Stimulated activated CD8-positive, alpha-beta memory T cell treated with anti-CD3 and anti-CD28 coated beads, Interleukin-12 subunit alpha, Interleukin-12 subunit beta, amount 100 ng/mL, for 1 hour (primary cell): ENCODE data around the gene ROBO1.
"Not testable (repeated sequence)": the region's sequence is repeated elsewhere in the genome, so short reads cannot be mapped to it uniquely, and the experiment has no call there.

Experiments used
- DNase-seq: peaks from one replicate; pipeline ENCODE4 v3.0.0-alpha.2; 2020; ENCODE audit warnings: low read depth

Gene ROBO1

GRCh38 chr3:79767905-79768267, at the start of gene ROBO1:
ROBO1 (minus strand) TSS chr3:79767998.
- DNase-seq, result no peak

- no peak for DNase-seq
These were observed 49.4 kb upstream of the ROBO1 start for GRCh38 chr3:79817224-79817623.

GRCh38 chr3:79815478-79815877, 47.7 kb upstream of the ROBO1 start:
- DNase-seq, result no peak

GRCh38 chr3:79810581-79810980, 42.8 kb upstream of the ROBO1 start:
- DNase-seq, result no peak

GRCh38 chr3:79810092-79810491, 42.3 kb upstream of the ROBO1 start:
- no peak for DNase-seq

GRCh38 chr3:79809106-79809505, 41.3 kb upstream of the ROBO1 start:
- no peak for DNase-seq

GRCh38 chr3:79808515-79808914, 40.7 kb upstream of the ROBO1 start:
- DNase-seq, result no peak

- DNase-seq, result not testable (repeated sequence)
These were observed 22.4 kb upstream of the ROBO1 start for GRCh38 chr3:79790177-79790576.

GRCh38 chr3:79773291-79773690, 5.5 kb upstream of the ROBO1 start:
- DNase-seq, result no peak

- no peak for DNase-seq
These were observed 1.4 kb upstream of the ROBO1 start for GRCh38 chr3:79769229-79769628.

GRCh38 chr3:79767194-79767904, 449 bp downstream of the ROBO1 start:
- no peak for DNase-seq

- no peak for DNase-seq
These were observed 1.2 kb downstream of the ROBO1 start for GRCh38 chr3:79766496-79767193.

GRCh38 chr3:79765911-79766310, 1.9 kb downstream of the ROBO1 start:
- no peak for DNase-seq

- DNase-seq, result no peak
These were observed 6.4 kb downstream of the ROBO1 start for GRCh38 chr3:79761441-79761840.

GRCh38 chr3:79751703-79752102, 16.1 kb downstream of the ROBO1 start:
- no peak for DNase-seq

GRCh38 chr3:79737530-79737929, 30.3 kb downstream of the ROBO1 start:
- no peak for DNase-seq

GRCh38 chr3:79729096-79729495, 38.7 kb downstream of the ROBO1 start:
- no peak for DNase-seq

GRCh38 chr3:79726786-79727185, 41.0 kb downstream of the ROBO1 start:
- no peak for DNase-seq

GRCh38 chr3:79724206-79724605, 43.6 kb downstream of the ROBO1 start:
- no peak for DNase-seq

GRCh38 chr3:79690072-79690471, 77.7 kb downstream of the ROBO1 start:
- no peak for DNase-seq

- no peak for DNase-seq
These were observed 82.7 kb downstream of the ROBO1 start for GRCh38 chr3:79685108-79685507.

- DNase-seq, result no peak
These were observed 83.8 kb downstream of the ROBO1 start for GRCh38 chr3:79684041-79684440.

GRCh38 chr3:79672731-79673130, 95.1 kb downstream of the ROBO1 start:
- no peak for DNase-seq

- no peak for DNase-seq
These were observed 95.7 kb downstream of the ROBO1 start for GRCh38 chr3:79672075-79672474.
